Right cardiac atrium (tissue), 5 donors: Measurements from ENCODE around the gene KMT2D. TPM values are rescaled to one million over a fixed set of nuclear protein-coding genes. Genes with fewer than 3 reads are reported as not detected.

Source experiments
- ATAC-seq, 2 donors: fragments of 200-7000 bp; cut with Tn5 transposase; one replicate each; pipeline versions ENCODE4 v1.8.0 to v1.9.1; 2020; ENCODE audit warnings: moderate library complexity in 2 of 2, mild to moderate bottlenecking in 1 of 2
- DNase-seq, 3 donors: peaks; one replicate each; pipeline ENCODE4 v3.0.0-alpha.2; 2020
- H3K27ac ChIP-seq: one replicate; pipeline ENCODE4 v1.5.1; 2013; ENCODE audit warnings: mild to moderate bottlenecking, low read length, control low read depth, moderate library complexity
- H3K27me3 ChIP-seq: one replicate; pipeline ENCODE4 v1.6.1; 2013; ENCODE audit not compliant: control insufficient read depth, insufficient read depth
- H3K4me1 ChIP-seq: one replicate; pipeline ENCODE4 v1.6.1; 2013; ENCODE audit warnings: low read length; ENCODE audit not compliant: control insufficient read depth, insufficient read depth
- H3K4me3 ChIP-seq: one replicate; pipeline ENCODE4 v1.5.1; 2013; ENCODE audit warnings: low read length, control low read depth
- H3K9me3 ChIP-seq: one replicate; pipeline ENCODE4 v1.6.1; 2013; ENCODE audit warnings: low read length; ENCODE audit not compliant: control insufficient read depth
- WGBS: extraction: QIAGEN DNeasy Blood & Tissue Kit; methylation state at CpG from one replicate; pipeline ENCODE4 v1.1.7; 2013; 5-methylcytosine and 5-hydroxymethylcytosine counted together
- intact Hi-C, 4 donors: fragments of 100-400 bp; cut with DNase I; formaldehyde crosslinking; loops; one replicate each; pipeline versions ENCODE4 v1.11.0 to v1.14.0; 2022 to 2023
- polyA plus RNA-seq: library from polyadenylated mRNA; stranded (reverse); fragments of 200-250 nt; gene quantifications from one replicate; pipeline ENCODE4 v1.2.3, GENCODE V29; 2013
- total RNA-seq, 4 donors: library from RNA; stranded (reverse); fragmentation: NEBNext Ultra II Directional; extraction: Animal tissue kit (Norgen Biotek cat#: 25700); gene quantifications; one replicate each; pipeline ENCODE4 v1.2.1, GENCODE V29; 2021
- donor health status: healthy with polysubstance abuse.
- donor health status: DM: no; HTN: yes; CAD: no.
- donor health status: DM: no; HTN: no; CAD: no.
- donor health status: DM: no; HTN: yes; CAD: no; lungs with severe emphysema.
- donor health status: DM: yes; HTN: yes; CAD: no.

Gene KMT2D
- total and polyA plus RNA-seq, 5 donors, result 38.8 to 53.5 (median 43.1) TPM

DNA sequence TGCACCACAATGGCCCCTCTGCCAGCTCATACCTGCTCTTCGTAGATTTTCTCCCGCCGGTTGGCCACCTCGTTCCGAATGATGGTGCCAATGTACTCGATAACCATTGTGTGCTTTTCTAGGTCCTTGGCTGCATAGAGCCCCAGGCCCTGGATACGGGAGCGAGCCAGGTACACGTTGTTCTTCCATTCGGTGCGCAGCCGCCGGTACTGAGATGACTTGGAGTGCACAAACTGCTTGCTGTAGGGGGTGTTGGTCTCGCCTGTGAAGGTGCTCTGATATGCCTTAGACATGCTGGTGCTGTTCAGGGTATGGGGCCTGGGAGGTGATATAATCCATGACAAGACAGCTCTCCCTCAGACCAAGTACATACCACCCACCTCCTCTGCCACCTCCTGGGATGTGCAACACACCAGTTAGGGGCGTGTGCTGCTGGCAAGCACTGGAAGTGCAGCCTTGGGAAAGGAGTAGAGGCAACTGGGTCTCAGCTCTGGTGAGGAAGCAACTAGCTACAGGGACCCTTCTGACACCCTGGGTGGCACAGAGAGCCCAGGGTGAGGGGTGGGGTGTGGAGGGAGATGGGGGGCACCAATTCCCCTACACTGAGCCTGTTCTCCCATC lies 37.9 kb downstream of the KMT2D start:
- Histone ChIP-seq H3K9me3 (no peaks in the 10 kb centered on the region), H3K27me3 (no peaks in the 10 kb centered on the region), H3K27ac (no peak overlapping the region), H3K4me3 (no peak overlapping the region), H3K4me1 (peaks cover 2% of the 10 kb centered on the region)
- intact Hi-C loops, result no loop called here
- DNase-seq, result no peak
- no peak for ATAC-seq
- WGBS, result 93% methylated on average over 15 of the region's 15 CpGs

DNA sequence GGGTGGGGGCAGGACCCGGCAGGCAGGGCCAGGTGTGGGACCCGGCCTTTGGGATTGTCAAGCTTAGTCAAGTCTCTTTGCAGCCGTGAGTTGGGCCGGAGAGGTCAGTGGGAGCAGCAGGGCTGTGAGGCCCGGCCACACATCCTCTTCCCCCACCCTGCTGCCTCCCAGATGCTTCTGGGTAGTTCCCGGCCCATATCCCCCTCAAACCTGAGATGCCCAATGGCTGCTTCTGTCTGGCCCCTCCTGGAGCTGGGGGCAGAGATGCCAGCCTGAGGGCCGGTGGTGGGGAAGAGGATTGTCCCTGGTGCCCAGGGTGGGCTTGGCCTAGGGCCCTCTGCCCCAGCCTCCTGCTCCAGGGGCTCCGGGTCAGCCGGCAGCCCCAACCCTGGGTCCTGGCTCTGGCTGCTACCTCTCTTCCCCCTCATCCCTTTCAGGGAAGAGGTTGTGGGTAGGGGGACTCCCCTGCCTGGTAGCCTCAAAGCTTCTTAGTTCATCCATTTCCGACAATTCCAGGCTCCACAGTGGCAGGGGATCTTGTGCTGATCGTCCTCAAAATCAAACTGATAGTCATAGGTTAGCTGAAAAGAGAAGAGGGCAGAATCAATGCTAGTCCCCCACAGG lies 39.2 kb downstream of the KMT2D start:
- ATAC-seq, result no peak
- H3K4me3 ChIP-seq, result no peak overlapping the region
- H3K9me3 ChIP-seq, result no peaks in the 10 kb centered on the region
- DNase-seq, result no peak
- 78% methylated on average over 11 of the region's 11 CpGs for WGBS
- H3K27me3 ChIP-seq, result no peaks in the 10 kb centered on the region
- H3K27ac ChIP-seq, result no peak overlapping the region
- intact Hi-C loops, result no loop called here
- peaks cover 2% of the 10 kb centered on the region for H3K4me1 ChIP-seq

DNA sequence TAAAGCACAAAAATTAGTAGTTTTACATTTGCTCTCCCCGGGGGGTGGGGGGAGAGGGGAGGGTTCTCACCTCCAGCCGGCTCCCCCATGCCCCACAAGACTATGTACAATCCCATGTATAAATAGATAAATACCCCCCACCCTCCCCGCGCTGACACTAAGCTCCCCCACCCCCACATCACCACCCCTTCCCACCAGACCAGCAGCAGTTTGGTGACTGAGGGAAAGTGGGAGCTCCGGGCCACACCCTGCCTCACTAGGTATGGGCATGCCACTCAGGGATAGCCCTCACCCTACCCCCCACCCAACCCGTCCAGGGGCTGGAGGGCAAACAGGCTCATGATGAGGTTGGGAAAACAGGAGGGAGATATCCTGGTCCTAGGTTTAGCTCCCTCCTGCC lies 40.2 kb downstream of the KMT2D start:
- intact Hi-C loops, result no loop called here

DNA sequence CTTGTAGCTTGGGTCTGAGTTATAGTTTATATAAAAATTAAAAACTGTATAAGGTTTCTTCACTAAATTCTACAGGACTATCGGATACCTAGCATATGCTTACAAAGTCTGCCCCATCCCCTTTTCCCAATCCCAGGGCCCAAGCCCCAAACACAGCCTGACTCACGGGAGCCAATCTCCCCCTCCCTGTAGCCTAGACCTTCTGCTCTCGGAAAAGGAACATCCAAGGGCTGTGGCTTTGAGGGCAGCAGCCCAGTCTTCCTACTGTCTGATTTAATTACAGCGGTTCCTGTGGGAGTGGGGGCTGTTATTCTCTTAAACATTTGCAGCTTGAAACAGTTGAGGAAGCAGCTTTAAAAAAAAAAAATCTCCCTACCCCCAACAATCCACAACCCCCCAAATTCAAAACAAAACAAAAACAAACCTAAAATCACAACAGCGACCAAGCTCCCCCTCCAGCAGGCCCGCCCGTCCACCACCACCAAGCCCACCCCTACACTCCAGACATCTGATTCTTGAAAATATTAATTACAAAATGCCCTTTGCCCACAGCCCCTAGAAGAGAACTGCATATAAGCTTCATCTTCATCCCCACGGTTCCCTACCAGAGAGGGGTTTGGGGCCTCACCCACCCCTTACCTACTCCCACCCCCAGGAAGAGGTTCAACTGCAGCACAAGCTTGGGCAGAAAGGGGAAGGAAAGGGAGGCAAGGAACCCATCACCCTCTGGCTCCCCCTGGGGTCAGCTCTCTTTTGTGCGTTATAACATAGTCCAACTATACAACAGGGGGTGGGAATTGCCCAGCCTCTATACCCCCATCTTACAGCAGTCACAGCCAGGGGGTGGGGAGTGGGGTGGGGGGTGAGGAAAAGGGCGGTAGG lies 40.9 kb downstream of the KMT2D start:
- ATAC-seq (no peak), DNase-seq (no peak)
- Histone ChIP-seq H3K27me3 (no peaks in the 10 kb centered on the region), H3K4me1 (peaks cover 3% of the 10 kb centered on the region), H3K9me3 (no peaks in the 10 kb centered on the region), H3K4me3 (peak overlapping the region; percentile 78), H3K27ac (peak overlapping the region; percentile 64)
- intact Hi-C loops, result no loop called here
- 60% methylated on average over 10 of the region's 10 CpGs for WGBS

More for the DNA sequence above, 40.2 kb downstream of the KMT2D start:
- 83% methylated on average over 6 of the region's 6 CpGs for WGBS
- DNase-seq (no peak), ATAC-seq (no peak)
- Histone ChIP-seq H3K4me1 (peaks cover 2% of the 10 kb centered on the region), H3K27ac (no peak overlapping the region), H3K4me3 (no peak overlapping the region), H3K27me3 (no peaks in the 10 kb centered on the region), H3K9me3 (no peaks in the 10 kb centered on the region)

DNA sequence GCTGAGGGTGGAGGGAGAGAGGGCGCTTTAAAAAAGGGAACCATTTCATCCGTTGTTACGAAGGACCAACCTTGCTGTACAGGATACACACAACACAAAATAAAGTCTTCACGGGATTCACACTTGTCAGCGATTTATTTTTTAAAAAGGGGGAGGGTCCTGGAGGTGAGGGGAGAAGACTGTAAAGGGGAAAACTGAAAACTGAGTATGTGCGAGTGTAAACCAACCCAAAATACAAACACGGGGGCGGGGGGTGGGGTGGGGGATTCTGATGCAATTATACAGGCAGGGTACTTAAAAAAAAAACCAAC lies 41.5 kb downstream of the KMT2D start:
- no peak for DNase-seq
- no peaks in the 10 kb centered on the region for H3K27me3 ChIP-seq
- H3K4me3 ChIP-seq, result peak overlapping the region; percentile 78
- WGBS, result 5% methylated on average over 8 of the region's 8 CpGs
- H3K27ac ChIP-seq, result peak overlapping the region; percentile 95
- ATAC-seq, result peak; percentile 5 to 25
- intact Hi-C loops, result no loop called here
- H3K4me1 ChIP-seq, result peaks cover 6% of the 10 kb centered on the region
- H3K9me3 ChIP-seq, result no peaks in the 10 kb centered on the region

DNA sequence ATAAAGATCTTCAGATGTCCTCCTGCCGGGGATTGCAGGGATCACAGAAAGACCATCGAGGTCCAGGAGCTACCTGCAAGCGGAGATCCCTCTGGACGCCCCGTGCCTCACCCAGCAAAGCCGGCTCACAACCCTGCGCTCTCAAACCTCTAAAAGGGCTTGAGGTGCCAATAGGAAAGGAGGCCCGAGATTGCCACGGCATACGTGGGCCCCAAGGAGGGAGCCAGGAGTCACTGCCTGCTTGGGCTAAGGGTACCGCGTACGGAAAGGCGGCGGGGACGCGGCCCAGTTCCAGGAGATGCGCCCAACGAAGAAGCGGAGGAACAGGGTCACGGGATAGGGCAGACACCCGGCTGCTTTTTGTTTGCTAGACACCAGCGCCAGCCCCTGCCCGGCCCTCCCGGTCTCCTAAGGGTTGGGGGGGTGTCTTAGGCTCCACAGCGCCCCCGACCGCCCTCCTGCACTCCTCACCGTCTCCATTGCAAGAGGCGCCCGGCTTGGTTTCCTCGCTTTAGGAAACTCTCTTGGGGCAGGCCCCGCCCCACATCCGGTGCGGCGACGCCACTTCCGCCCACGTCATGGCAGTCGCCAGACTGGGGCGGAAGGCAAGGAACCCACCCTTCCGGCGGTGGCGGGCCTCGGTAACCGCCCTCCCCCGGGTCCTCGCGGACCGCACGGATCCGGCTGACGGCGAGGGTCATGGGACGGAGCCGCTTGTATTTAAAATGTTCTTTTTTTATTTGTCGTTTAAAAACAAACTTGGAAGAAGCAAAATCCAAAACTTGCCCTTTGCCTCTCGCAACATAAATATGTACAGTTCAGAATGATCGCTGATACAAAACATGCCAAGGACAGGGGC lies 42.1 kb downstream of the KMT2D start, which contains the start of gene PRKAG1:
TSS of gene PRKAG1 (minus strand) at position 516 of the 859 bp plus-strand sequence. CDS start at position 480, 36 bp downstream.
- under 1% methylated on average over 59 of the region's 59 CpGs for WGBS
- H3K27ac ChIP-seq, result peak within 1 kb of the TSS; percentile 98
- no peaks in the 10 kb centered on the region for H3K27me3 ChIP-seq
- ATAC-seq, result peak; percentile 95 to 96
- peak within 1 kb of the TSS; percentile 78 for H3K4me3 ChIP-seq
- intact Hi-C loops, result no loop called here
- H3K4me1 ChIP-seq, result peaks cover 6% of the 10 kb centered on the region
- DNase-seq, result peak; percentile 97 to 98 (median 98)
- H3K9me3 ChIP-seq, result no peaks in the 10 kb centered on the region

DNA sequence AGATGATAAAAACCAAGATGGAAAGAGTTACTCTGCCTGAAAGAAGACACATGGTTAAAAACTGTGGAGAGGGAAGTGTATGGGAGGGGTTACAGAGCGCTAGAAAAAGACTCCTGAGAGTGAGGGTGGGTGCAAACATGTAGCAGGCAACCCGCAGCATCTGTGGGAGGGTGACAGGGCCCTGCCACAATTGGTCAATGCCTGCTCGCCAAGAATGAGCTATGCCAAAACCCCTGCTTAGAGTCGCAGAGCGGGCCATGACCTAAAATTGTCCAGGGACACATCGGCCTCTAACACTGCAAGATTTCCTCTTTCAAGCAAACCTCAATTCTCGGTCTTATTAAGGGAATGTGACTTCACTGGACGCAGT lies 42.7 kb downstream of the KMT2D start:
- H3K9me3 ChIP-seq, result no peaks in the 10 kb centered on the region
- H3K4me1 ChIP-seq, result peaks cover 6% of the 10 kb centered on the region
- peak in 1 of 3 donors; percentile 56 for DNase-seq
- H3K27ac ChIP-seq, result peak overlapping the region; percentile 98
- under 1% methylated on average over 8 of the region's 8 CpGs for WGBS
- no peaks in the 10 kb centered on the region for H3K27me3 ChIP-seq
- peak overlapping the region; percentile 78 for H3K4me3 ChIP-seq
- peak; percentile 38 to 42 for ATAC-seq
- intact Hi-C loops, result no loop called here

DNA sequence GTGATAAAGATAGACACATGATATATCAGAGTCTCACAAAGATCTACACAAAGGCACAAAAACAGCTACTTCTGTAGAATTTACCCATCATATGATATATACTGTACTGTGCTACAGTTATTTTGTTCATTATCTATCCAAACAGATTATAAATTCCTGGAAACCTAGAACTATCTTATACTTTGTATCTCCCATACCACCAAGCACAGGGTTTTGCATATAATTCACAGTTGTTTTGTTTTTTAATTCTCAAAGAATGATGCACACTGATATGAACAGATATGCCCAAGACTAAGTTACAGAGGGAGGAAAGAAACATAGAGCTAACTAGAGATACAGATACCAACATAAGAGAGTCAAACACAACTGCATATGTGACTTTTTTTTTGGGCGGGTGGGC lies 45.4 kb downstream of the KMT2D start:
- Histone ChIP-seq H3K9me3 (no peaks in the 10 kb centered on the region), H3K27me3 (no peaks in the 10 kb centered on the region), H3K4me3 (no peak overlapping the region), H3K4me1 (peaks cover 6% of the 10 kb centered on the region), H3K27ac (no peak overlapping the region)
- ATAC-seq (no peak), DNase-seq (no peak)
- intact Hi-C loops, result no loop called here
- WGBS, result 90% methylated on average over 1 of the region's 1 CpG

DNA sequence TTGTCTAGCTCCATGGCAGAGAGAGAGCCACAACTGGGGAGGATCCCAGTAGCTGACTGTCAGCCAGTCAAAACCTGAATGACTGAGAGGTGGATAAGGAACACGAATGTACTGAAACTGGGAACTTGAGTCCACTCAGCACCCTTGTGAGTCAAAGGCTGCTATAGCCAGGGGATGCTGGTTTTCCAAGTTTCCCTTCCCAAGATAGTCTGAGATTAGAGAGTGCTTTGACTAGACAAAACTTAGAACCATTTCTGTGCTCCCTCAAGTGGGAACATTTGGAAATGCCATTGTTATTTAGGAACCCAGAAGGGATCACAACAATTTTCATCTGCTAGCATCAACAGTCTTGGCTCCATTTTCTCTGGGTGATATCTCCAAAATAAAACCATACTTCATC lies 46.0 kb downstream of the KMT2D start:
- intact Hi-C loops, result no loop called here
- H3K4me1 ChIP-seq, result peaks cover 6% of the 10 kb centered on the region
- H3K4me3 ChIP-seq, result no peak overlapping the region
- H3K27ac ChIP-seq, result peak overlapping the region; percentile 65
- no peaks in the 10 kb centered on the region for H3K27me3 ChIP-seq
- ATAC-seq, result no peak
- no peak for DNase-seq
- 24% methylated on average over 1 of the region's 1 CpG for WGBS
- H3K9me3 ChIP-seq, result no peaks in the 10 kb centered on the region

DNA sequence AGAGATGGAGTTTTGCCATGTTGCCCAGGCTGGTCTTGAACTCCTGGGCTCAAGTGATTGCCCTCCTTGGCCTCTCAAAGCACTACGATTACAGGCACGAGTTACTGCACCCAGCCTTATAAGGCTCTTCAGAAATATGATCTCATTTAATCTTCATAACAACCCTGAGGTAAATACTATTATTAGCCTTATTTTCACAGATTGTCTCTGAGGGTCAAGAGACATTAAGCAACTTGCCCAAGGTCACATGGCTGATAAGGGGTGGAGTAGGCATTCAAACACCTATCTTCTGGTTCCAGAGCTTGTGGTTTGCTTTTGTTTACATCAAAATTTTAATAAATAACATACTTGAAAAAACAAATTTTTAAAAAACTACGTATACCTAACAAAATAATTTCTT lies 47.2 kb downstream of the KMT2D start:
- H3K9me3 ChIP-seq, result no peaks in the 10 kb centered on the region
- H3K27me3 ChIP-seq, result no peaks in the 10 kb centered on the region
- ATAC-seq (no peak), DNase-seq (no peak)
- H3K4me1 ChIP-seq, result peaks cover 6% of the 10 kb centered on the region
- H3K4me3 ChIP-seq, result no peak overlapping the region
- no peak overlapping the region for H3K27ac ChIP-seq
- intact Hi-C loops, result no loop called here
- WGBS, result 82% methylated on average over 3 of the region's 3 CpGs
